ENCODE results near the gene CHST12. TPM values are rescaled to one million over a fixed set of nuclear protein-coding genes. Genes with fewer than 3 reads are reported as not detected.

CHST12 gene
- total and polyA plus RNA-seq, 10 of the 15 experiments (the other 5 are each of a cell fraction or from before 2014, with no cell fraction given): 0.05 to 14.2 (median 3.3) TPM

DNA sequence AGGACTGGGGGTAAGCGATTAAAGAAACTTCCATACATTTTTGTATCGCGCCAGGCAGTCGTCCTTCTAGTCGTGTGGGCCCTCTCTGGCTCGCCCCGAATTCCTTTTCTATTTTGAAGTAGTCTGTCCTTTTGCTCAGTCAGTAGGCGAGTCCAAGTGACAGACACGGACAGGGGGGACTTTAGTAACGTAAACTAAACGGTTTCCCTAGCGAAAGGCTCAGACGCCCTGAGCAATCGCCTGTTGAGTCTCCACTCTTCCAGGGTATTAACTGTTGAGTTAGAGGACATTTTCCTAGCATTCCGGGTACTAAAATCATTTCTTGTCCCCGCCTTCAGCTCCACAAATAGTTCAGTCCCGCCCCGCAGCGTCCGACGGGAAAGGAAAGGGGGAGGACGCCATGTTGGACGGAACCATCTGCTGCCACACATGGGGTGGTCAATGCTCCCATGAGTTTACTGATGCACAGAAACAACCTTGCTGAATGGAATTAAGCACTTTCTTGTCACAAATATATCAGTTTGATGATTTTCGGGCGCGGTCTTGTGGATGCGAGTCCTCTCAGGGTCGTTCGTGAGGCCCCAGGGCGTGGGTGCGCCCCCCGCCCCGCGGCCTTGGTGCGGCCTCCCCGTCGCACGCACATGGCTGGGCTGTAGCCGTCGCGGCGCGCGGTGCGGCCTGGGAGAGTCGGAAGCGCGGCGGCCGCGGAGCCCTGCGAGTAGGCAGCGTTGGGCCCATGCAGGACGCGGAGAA is 49.0 kb upstream of the CHST12 start, which contains the start of gene EIF3B (continued):
- no peak; the same call in 1 of the 2 replicates for TF ChIP-seq BACH1 (IDR thresholded peaks at IDR 0.05; ENCODE audit: borderline replicate concordance)
- TF ChIP-seq, protein P1, sequence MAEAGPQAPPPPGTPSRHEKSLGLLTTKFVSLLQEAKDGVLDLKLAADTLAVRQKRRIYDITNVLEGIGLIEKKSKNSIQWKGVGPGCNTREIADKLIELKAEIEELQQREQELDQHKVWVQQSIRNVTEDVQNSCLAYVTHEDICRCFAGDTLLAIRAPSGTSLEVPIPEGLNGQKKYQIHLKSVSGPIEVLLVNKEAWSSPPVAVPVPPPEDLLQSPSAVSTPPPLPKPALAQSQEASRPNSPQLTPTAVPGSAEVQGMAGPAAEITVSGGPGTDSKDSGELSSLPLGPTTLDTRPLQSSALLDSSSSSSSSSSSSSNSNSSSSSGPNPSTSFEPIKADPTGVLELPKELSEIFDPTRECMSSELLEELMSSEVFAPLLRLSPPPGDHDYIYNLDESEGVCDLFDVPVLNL (IDR thresholded peaks at IDR 0.05; ENCODE audit: low read depth, low read length): peak; percentile 67; the same call in 1 of the 2 replicates
- no peak for TF ChIP-seq BCL11A (IDR thresholded peaks at IDR 0.05; ENCODE audit: low read depth, low read length)
- peak; percentile 83 for TF ChIP-seq NFIC (IDR thresholded peaks at IDR 0.05; ENCODE audit: low read depth, low read length)
- TF ChIP-seq RCOR1 (conservative IDR thresholded peaks at IDR 0.05; ENCODE audit: low read depth, low read length): 0 out of 2 replicates have a peak, but pooled peaks have one; percentile 45
- peak in 1 of 2 experiments; percentile 81; a peak in 2 of 3 replicates for TF ChIP-seq EGR1 (IDR thresholded peaks at IDR 0.05; ENCODE audit: borderline replicate concordance in 1 of 2, low read depth in 2 of 2, low read length in 2 of 2)
- no peak; the same call in 1 of the 2 replicates for TF ChIP-seq LARP7 (IDR thresholded peaks at IDR 0.05)
- TF ChIP-seq, protein P2, sequence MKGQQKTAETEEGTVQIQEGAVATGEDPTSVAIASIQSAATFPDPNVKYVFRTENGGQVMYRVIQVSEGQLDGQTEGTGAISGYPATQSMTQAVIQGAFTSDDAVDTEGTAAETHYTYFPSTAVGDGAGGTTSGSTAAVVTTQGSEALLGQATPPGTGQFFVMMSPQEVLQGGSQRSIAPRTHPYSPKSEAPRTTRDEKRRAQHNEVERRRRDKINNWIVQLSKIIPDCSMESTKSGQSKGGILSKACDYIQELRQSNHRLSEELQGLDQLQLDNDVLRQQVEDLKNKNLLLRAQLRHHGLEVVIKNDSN (IDR thresholded peaks at IDR 0.05; ENCODE audit: borderline replicate concordance, extremely low read length, insufficient read depth, low read depth, low read length): peak; percentile 50
- TF ChIP-seq YY1 (IDR thresholded peaks at IDR 0.05; ENCODE audit: low read depth, low read length): peak; percentile 96
- TF ChIP-seq HCFC1 (IDR thresholded peaks at IDR 0.05; ENCODE audit: low read length): peak; percentile 65
- TF ChIP-seq, protein P3, sequence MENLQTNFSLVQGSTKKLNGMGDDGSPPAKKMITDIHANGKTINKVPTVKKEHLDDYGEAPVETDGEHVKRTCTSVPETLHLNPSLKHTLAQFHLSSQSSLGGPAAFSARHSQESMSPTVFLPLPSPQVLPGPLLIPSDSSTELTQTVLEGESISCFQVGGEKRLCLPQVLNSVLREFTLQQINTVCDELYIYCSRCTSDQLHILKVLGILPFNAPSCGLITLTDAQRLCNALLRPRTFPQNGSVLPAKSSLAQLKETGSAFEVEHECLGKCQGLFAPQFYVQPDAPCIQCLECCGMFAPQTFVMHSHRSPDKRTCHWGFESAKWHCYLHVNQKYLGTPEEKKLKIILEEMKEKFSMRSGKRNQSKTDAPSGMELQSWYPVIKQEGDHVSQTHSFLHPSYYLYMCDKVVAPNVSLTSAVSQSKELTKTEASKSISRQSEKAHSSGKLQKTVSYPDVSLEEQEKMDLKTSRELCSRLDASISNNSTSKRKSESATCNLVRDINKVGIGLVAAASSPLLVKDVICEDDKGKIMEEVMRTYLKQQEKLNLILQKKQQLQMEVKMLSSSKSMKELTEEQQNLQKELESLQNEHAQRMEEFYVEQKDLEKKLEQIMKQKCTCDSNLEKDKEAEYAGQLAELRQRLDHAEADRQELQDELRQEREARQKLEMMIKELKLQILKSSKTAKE (IDR thresholded peaks at IDR 0.05; ENCODE audit: low read depth, poor library complexity, severe bottlenecking): peak; percentile 100
- peak; percentile 28; the same call in 1 of the 2 replicates for TF ChIP-seq WRNIP1 (IDR thresholded peaks at IDR 0.05; ENCODE audit: borderline replicate concordance, low read depth, low read length)
- TF ChIP-seq POLR2A (IDR thresholded peaks at IDR 0.05; ENCODE audit: low read depth, low read length): peak; percentile 97
- TF ChIP-seq SMARCA5 (IDR thresholded peaks at IDR 0.05): no peak
- peak; percentile 3; the same call in 1 of the 2 replicates for TF ChIP-seq RFX5 (IDR thresholded peaks at IDR 0.05; ENCODE audit: low read depth, low read length)
- TF ChIP-seq TAF1 (IDR thresholded peaks at IDR 0.05; ENCODE audit: borderline replicate concordance, low read depth, low read length): peak; percentile 93
- TF ChIP-seq, protein P4, sequence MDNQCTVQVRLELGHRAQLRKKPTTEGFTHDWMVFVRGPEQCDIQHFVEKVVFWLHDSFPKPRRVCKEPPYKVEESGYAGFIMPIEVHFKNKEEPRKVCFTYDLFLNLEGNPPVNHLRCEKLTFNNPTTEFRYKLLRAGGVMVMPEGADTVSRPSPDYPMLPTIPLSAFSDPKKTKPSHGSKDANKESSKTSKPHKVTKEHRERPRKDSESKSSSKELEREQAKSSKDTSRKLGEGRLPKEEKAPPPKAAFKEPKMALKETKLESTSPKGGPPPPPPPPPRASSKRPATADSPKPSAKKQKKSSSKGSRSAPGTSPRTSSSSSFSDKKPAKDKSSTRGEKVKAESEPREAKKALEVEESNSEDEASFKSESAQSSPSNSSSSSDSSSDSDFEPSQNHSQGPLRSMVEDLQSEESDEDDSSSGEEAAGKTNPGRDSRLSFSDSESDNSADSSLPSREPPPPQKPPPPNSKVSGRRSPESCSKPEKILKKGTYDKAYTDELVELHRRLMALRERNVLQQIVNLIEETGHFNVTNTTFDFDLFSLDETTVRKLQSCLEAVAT (IDR thresholded peaks at IDR 0.05): peak; percentile 83
- no peak for TF ChIP-seq YBX1 (IDR thresholded peaks at IDR 0.05)
- peak; percentile 48 for TF ChIP-seq BRCA1 (IDR thresholded peaks at IDR 0.05; ENCODE audit: low read depth, low read length)
- no peak; the same call in 1 of the 2 replicates for TF ChIP-seq RAD51 (IDR thresholded peaks at IDR 0.05)
- peak; percentile 86 for TF ChIP-seq STAT1 (conservative IDR thresholded peaks at IDR 0.05)
- 0 out of 2 replicates have a peak, but pooled peaks have one; percentile 48 for TF ChIP-seq GATAD2B (conservative IDR thresholded peaks at IDR 0.05; ENCODE audit: low read depth)
- TF ChIP-seq SP1 (IDR thresholded peaks at IDR 0.05; ENCODE audit: low read depth, low read length): peak; percentile 74
- TF ChIP-seq, protein P5, sequence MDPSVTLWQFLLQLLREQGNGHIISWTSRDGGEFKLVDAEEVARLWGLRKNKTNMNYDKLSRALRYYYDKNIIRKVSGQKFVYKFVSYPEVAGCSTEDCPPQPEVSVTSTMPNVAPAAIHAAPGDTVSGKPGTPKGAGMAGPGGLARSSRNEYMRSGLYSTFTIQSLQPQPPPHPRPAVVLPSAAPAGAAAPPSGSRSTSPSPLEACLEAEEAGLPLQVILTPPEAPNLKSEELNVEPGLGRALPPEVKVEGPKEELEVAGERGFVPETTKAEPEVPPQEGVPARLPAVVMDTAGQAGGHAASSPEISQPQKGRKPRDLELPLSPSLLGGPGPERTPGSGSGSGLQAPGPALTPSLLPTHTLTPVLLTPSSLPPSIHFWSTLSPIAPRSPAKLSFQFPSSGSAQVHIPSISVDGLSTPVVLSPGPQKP (IDR thresholded peaks at IDR 0.05; ENCODE audit: low read depth, low read length): peak; percentile 52

All from GM12878 (cell line).